ENCODE results near the gene RGL2. TPM values are rescaled to one million over a fixed set of nuclear protein-coding genes. Genes with fewer than 3 reads are reported as not detected.
"Not testable (repeated sequence)": the region's sequence is repeated elsewhere in the genome, so short reads cannot be mapped to it uniquely, and the experiment has no call there.

RGL2 gene
- total and polyA plus RNA-seq, 7 experiments from 2014 or later, result 4.1 to 76.8 (median 54.8) TPM

GRCh38 chr6:33288141-33288920 lies 10.4 kb downstream of the RGL2 start:
- H3K27ac Mint-ChIP-seq, result peak overlapping the region; percentile 89 to 98 (median 92)
- peaks cover 19 to 20% of the 10 kb centered on the region in 2 donors for H3K4me1 ChIP-seq (ENCODE audit: control insufficient read depth in 2 of 2, insufficient read depth in 2 of 2, low read length in 2 of 2)
- H3K27me3 ChIP-seq (ENCODE audit: control insufficient read depth in 2 of 2, insufficient read depth in 2 of 2, low read length in 2 of 2), result no peaks in the 10 kb centered on the region
- peaks cover 4 to 29% (median 11%) of the 10 kb centered on the region in 5 donors for H3K36me3 Mint-ChIP-seq
- no peaks in the 10 kb centered on the region for H3K27me3 Mint-ChIP-seq
- ATAC-seq (no peak), DNase-seq (no peak)
- peaks cover 30 to 51% (median 45%) of the 10 kb centered on the region in 7 donors for H3K4me1 Mint-ChIP-seq
- no peaks in the 10 kb centered on the region for H3K9me3 Mint-ChIP-seq
- intact Hi-C loops (cut with micrococcal nuclease), result loop anchor here in 1 of 2 donors (5.0 kb wide), 1 partner anchor 86 kb away; the partner anchor contains the start of genes HSD17B8, RXRB and SLC39A7
- H3K4me3 ChIP-seq (ENCODE audit: low read length), result peak overlapping the region; percentile 97
- CTCF ChIA-PET, result interaction anchor here (0.6 to 2.4 kb wide), 7 partner anchors 11 to 107 kb away, joined by 3 to 13 read pairs (median 3); partner anchors contain the start of genes B3GALT4, RPS18 and VPS52
- H3K9me3 ChIP-seq (ENCODE audit: control insufficient read depth in 2 of 3, low read length in 3 of 3), result no peaks in the 10 kb centered on the region
- peak overlapping the region; percentile 89 to 99 (median 98) for H3K4me3 Mint-ChIP-seq
- POLR2A ChIA-PET, result interaction anchor here (0.7 to 6.9 kb wide), 14 partner anchors 10 to 1159 kb away, joined by 3 to 123 read pairs (median 8); partner anchors contain the start of genes B3GALT4, RGL2, RING1 and RPS18
- peak overlapping the region; percentile 80 for H3K27ac ChIP-seq (ENCODE audit: low read depth, low read length)
- H3K36me3 ChIP-seq (ENCODE audit: control insufficient read depth in 2 of 3, insufficient read depth in 3 of 3, low read length in 3 of 3), result peaks cover 0 to 65% (median 5%) of the 10 kb centered on the region in 3 experiments

- Histone ChIP-seq H3K27ac (ENCODE audit: low read depth, low read length) (peak overlapping the region; percentile 80), H3K4me3 (ENCODE audit: low read length) (no peak overlapping the region), H3K4me1 (ENCODE audit: control insufficient read depth in 2 of 2, insufficient read depth in 2 of 2, low read length in 2 of 2) (peaks cover 19 to 20% of the 10 kb centered on the region in 2 donors), H3K9me3 (ENCODE audit: control insufficient read depth in 2 of 3, low read length in 3 of 3) (no peaks in the 10 kb centered on the region), H3K27me3 (ENCODE audit: control insufficient read depth in 2 of 2, insufficient read depth in 2 of 2, low read length in 2 of 2) (no peaks in the 10 kb centered on the region), H3K36me3 (ENCODE audit: control insufficient read depth in 2 of 3, insufficient read depth in 3 of 3, low read length in 3 of 3) (peaks cover 0 to 62% (median 5%) of the 10 kb centered on the region in 3 experiments)
- Mint-ChIP-seq H3K27me3 (no peaks in the 10 kb centered on the region), H3K36me3 (peaks cover 4 to 23% (median 11%) of the 10 kb centered on the region in 5 donors), H3K27ac (peak overlapping the region in 7 of 9 donors; percentile 13 to 90 (median 51)), H3K9me3 (no peaks in the 10 kb centered on the region), H3K4me1 (peaks cover 30 to 52% (median 45%) of the 10 kb centered on the region in 7 donors), H3K4me3 (peak overlapping the region; percentile 12 to 99 (median 91))
- ATAC-seq (no peak), DNase-seq (no peak)
- intact Hi-C loops (cut with micrococcal nuclease), result loop anchor here in 1 of 2 donors (5.0 kb wide), 1 partner anchor 85 kb away; the partner anchor contains the start of genes HSD17B8, RXRB and SLC39A7
- ChIA-PET POLR2A (interaction anchor here (0.7 to 6.9 kb wide), 9 partner anchors 10 to 57 kb away, joined by 3 to 123 read pairs (median 30); partner anchors contain the start of genes B3GALT4, RGL2, RPS18 and VPS52), CTCF (interaction anchor here (0.6 to 1.1 kb wide), 4 partner anchors 9 to 53 kb away, joined by 3 to 4 read pairs (median 3); partner anchors contain the start of gene B3GALT4)
These were observed 11.5 kb downstream of the RGL2 start for GRCh38 chr6:33286946-33287914.

- H3K4me3 ChIP-seq (ENCODE audit: low read length); H3K27ac Mint-ChIP-seq; CTCF ChIA-PET; ATAC-seq; DNase-seq; H3K9me3 ChIP-seq (ENCODE audit: control insufficient read depth in 2 of 3, low read length in 3 of 3); H3K27me3 Mint-ChIP-seq; H3K27ac ChIP-seq (ENCODE audit: low read depth, low read length); H3K4me3 Mint-ChIP-seq; H3K27me3 ChIP-seq (ENCODE audit: control insufficient read depth in 2 of 2, insufficient read depth in 2 of 2, low read length in 2 of 2); H3K9me3 Mint-ChIP-seq: not testable (repeated sequence)
- peaks cover 14 to 15% of the 10 kb centered on the region in 2 donors for H3K4me1 ChIP-seq (ENCODE audit: control insufficient read depth in 2 of 2, insufficient read depth in 2 of 2, low read length in 2 of 2)
- H3K4me1 Mint-ChIP-seq, result peaks cover 22 to 48% (median 40%) of the 10 kb centered on the region in 7 donors
- POLR2A ChIA-PET, result interaction anchor here (5.7 kb wide), 1 partner anchor 13 kb away, joined by 51 read pairs; the partner anchor contains the start of gene RGL2
- peaks cover 0 to 68% (median 5%) of the 10 kb centered on the region in 3 experiments for H3K36me3 ChIP-seq (ENCODE audit: control insufficient read depth in 2 of 3, insufficient read depth in 3 of 3, low read length in 3 of 3)
- intact Hi-C loops (cut with micrococcal nuclease), result loop anchor here in 1 of 2 donors (5.0 kb wide), 1 partner anchor 83 kb away; the partner anchor contains the start of genes HSD17B8, RXRB and SLC39A7
- peaks cover 4 to 16% (median 11%) of the 10 kb centered on the region in 5 donors for H3K36me3 Mint-ChIP-seq
These were observed 13.5 kb downstream of the RGL2 start for GRCh38 chr6:33285214-33285613.

- peaks cover 12 to 50% (median 36%) of the 10 kb centered on the region in 7 donors for H3K4me1 Mint-ChIP-seq
- H3K27ac ChIP-seq (ENCODE audit: low read depth, low read length), result peak overlapping the region; percentile 32
These were observed 18.2 kb downstream of the RGL2 start for GRCh38 chr6:33280539-33280938.

GRCh38 chr6:33279971-33280511 lies 18.7 kb downstream of the RGL2 start:
- H3K27me3 ChIP-seq (ENCODE audit: control insufficient read depth in 2 of 2, insufficient read depth in 2 of 2, low read length in 2 of 2), result no peaks in the 10 kb centered on the region
- peak overlapping the region in 4 of 9 donors; percentile 25 to 67 (median 44) for H3K27ac Mint-ChIP-seq
- peak overlapping the region in 4 of 10 donors; percentile 35 to 52 (median 46) for H3K4me3 Mint-ChIP-seq
- H3K27ac ChIP-seq (ENCODE audit: low read depth, low read length), result peak overlapping the region; percentile 23
- ChIA-PET POLR2A (interaction anchor here (0.6 to 7.7 kb wide), 5 partner anchors 8 to 31 kb away, joined by 3 to 123 read pairs (median 22); partner anchors contain the start of genes PFDN6, RGL2, RPS18 and VPS52), CTCF (no interaction called here)
- peaks cover 13 to 55% (median 40%) of the 10 kb centered on the region in 7 donors for H3K4me1 Mint-ChIP-seq
- no peaks in the 10 kb centered on the region for H3K27me3 Mint-ChIP-seq
- no peak overlapping the region for H3K4me3 ChIP-seq (ENCODE audit: low read length)
- DNase-seq (no peak), ATAC-seq (peak; percentile 22)
- peaks cover 18 to 24% of the 10 kb centered on the region in 2 donors for H3K4me1 ChIP-seq (ENCODE audit: control insufficient read depth in 2 of 2, insufficient read depth in 2 of 2, low read length in 2 of 2)
- H3K9me3 Mint-ChIP-seq, result no peaks in the 10 kb centered on the region
- H3K9me3 ChIP-seq (ENCODE audit: control insufficient read depth in 2 of 3, low read length in 3 of 3), result no peaks in the 10 kb centered on the region
- peaks cover 0 to 16% (median 0%) of the 10 kb centered on the region in 5 donors for H3K36me3 Mint-ChIP-seq
- intact Hi-C loops (cut with micrococcal nuclease), result loop anchor here in 1 of 2 donors (10.0 kb wide), 1 partner anchor 1085 kb away; the partner anchor contains the start of genes GPSM3 and PBX2
- peaks cover 0 to 77% (median 5%) of the 10 kb centered on the region in 3 experiments for H3K36me3 ChIP-seq (ENCODE audit: control insufficient read depth in 2 of 3, insufficient read depth in 3 of 3, low read length in 3 of 3)

More at GRCh38 chr6:33280539-33280938, 18.2 kb downstream of the RGL2 start:
- ATAC-seq, result no peak
- H3K27me3 ChIP-seq (ENCODE audit: control insufficient read depth in 2 of 2, insufficient read depth in 2 of 2, low read length in 2 of 2), result no peaks in the 10 kb centered on the region
- no peaks in the 10 kb centered on the region for H3K9me3 ChIP-seq (ENCODE audit: control insufficient read depth in 2 of 3, low read length in 3 of 3)
- intact Hi-C loops (cut with micrococcal nuclease), result no loop called here
- Mint-ChIP-seq H3K27me3 (no peaks in the 10 kb centered on the region), H3K36me3 (peaks cover 0 to 12% (median 0%) of the 10 kb centered on the region in 5 donors), H3K4me3 (peak overlapping the region in 2 of 10 donors; percentile 35 to 52), H3K27ac (peak overlapping the region in 5 of 9 donors; percentile 25 to 67 (median 40)), H3K9me3 (no peaks in the 10 kb centered on the region)
- no peak for DNase-seq
- ChIA-PET POLR2A (interaction anchor here (0.7 to 7.7 kb wide), 3 partner anchors 9 to 16 kb away, joined by 3 to 123 read pairs (median 22); partner anchors contain the start of genes PFDN6, RPS18, VPS52 and WDR46), CTCF (interaction anchor here (1.4 kb wide), 1 partner anchor 9 kb away, joined by 4 read pairs; the partner anchor contains the start of genes RPS18 and VPS52)
- peaks cover 0 to 76% (median 5%) of the 10 kb centered on the region in 3 experiments for H3K36me3 ChIP-seq (ENCODE audit: control insufficient read depth in 2 of 3, insufficient read depth in 3 of 3, low read length in 3 of 3)
- no peak overlapping the region for H3K4me3 ChIP-seq (ENCODE audit: low read length)
- peaks cover 15 to 22% of the 10 kb centered on the region in 2 donors for H3K4me1 ChIP-seq (ENCODE audit: control insufficient read depth in 2 of 2, insufficient read depth in 2 of 2, low read length in 2 of 2)
